GM12865 (cell line): Measurements from ENCODE around the gene MAB21L4.

Source experiments
- DNase-seq: peaks from one replicate; pipeline ENCODE4 v3.0.0; 2010; ENCODE audit warnings: low read depth
- H3K4me3 ChIP-seq: 2 replicates; pipeline ENCODE4 v1.5.1; 2011; ENCODE audit warnings: mild to moderate bottlenecking, low read depth, low read length, control low read depth
- CTCF ChIP-seq: IDR thresholded peaks from 2 replicates; pipeline ENCODE4 v1.5.1; 2011; ENCODE audit warnings: low read length, control low read depth, low read depth, inconsistent platforms; ENCODE audit not compliant: insufficient read depth; ENCODE audit errors: missing control alignments

The MAB21L4 gene

GRCh38 chr2:240873098-240873788 lies 22.7 kb downstream of the MAB21L4 start:
- no peak for DNase-seq
- no peak overlapping the region for H3K4me3 ChIP-seq
- no peak for TF ChIP-seq CTCF

GRCh38 chr2:240872317-240873097 lies 23.4 kb downstream of the MAB21L4 start:
- no peak for DNase-seq
- H3K4me3 ChIP-seq, result no peak overlapping the region
- TF ChIP-seq CTCF, result no peak

GRCh38 chr2:240871071-240871958 lies 24.6 kb downstream of the MAB21L4 start:
- TF ChIP-seq CTCF, result no peak
- DNase-seq, result no peak
- H3K4me3 ChIP-seq, result no peak overlapping the region

GRCh38 chr2:240869956-240870875 lies 25.7 kb downstream of the MAB21L4 start:
- TF ChIP-seq CTCF, result no peak
- DNase-seq, result no peak
- no peak overlapping the region for H3K4me3 ChIP-seq

- no peak for TF ChIP-seq CTCF
- DNase-seq, result no peak
- no peak overlapping the region for H3K4me3 ChIP-seq
Measured at GRCh38 chr2:240869109-240869955, 26.6 kb downstream of the MAB21L4 start.
